CD4-positive, alpha-beta T cell treated with Interleukin-17A for 4 hours (primary cell): ENCODE data around the gene RBFOX2.
"Not testable (repeated sequence)": the region's sequence is repeated elsewhere in the genome, so short reads cannot be mapped to it uniquely, and the experiment has no call there.

Source experiments
- DNase-seq: peaks from one replicate; pipeline ENCODE4 v3.0.0-alpha.2; 2020; ENCODE audit warnings: mixed read lengths

RBFOX2 gene

DNA sequence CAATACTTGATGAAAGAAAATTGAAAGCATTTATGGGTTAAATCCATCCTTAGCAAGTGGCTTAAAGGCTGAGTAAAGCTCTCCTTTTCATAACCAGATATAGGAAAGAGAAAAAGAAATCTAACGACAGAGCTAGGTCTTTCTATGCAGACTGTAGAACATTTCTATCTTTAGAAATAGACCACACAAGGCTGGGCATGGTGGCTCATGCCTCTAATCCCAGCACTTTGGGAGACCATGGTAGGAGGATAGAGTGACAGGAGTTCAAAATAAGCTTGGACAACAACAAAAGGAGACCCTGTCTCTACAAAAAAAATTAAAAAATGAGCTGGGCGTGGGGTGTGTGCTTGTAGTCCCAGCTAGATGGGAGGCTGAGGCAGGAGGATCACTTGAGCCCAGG, 220.2 kb downstream of the RBFOX2 start:
- no peak for DNase-seq

DNA sequence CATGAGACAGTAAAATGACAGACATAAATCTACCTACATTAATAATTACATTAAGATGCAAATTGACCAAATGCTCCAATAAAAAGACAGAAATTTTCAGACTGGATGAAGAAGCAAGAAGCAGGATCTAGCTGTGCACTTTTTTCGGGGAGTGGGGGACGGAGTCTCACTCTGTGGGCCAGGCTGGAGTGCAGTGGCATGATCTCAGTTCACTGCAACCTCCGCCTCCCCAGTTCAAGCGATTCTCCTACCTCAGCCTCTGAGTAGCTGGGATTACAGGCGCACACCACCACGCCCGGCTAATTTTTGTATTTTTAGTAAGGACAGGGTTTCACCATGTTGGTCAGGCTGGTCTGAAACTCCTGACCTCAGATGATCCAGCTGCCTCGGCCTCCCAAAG, 222.0 kb downstream of the RBFOX2 start:
- DNase-seq = not testable (repeated sequence)

DNA sequence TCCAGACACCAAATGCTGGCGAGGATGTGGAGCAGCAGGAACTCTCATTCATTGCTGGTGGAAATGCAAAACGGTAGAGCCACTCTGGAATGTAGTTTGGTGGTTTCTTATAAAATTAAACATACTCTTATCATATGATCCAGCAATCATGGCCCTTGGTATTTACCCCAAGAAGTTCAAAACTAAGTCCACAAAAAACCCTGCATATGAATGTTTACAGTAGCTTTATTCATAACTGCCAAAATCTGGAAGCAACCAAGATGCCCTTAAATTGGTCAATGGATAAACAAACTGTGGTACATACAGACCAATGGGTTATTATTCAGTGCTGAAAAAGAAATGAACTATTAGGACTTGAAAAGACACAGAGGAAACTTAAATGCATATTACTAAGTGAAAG, 223.2 kb downstream of the RBFOX2 start:
- DNase-seq = no peak

DNA sequence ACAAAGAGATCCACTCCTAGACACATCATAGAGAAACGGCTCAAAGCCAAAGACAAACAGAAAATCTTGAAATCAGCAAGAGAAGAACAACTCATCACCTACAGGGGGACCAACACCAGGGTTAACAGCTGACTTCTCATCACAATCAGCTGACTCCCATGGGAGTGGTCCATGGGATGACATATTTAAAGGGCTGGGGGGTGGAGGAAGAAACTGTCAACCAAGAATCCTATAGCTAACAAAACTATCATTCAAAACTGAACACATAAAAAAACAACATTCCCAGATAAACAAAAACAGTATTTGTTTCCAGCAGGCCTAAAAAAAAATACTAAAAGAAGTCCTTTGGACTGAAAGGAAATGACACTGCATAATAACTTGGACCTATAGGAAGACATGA, 224.2 kb downstream of the RBFOX2 start:
- DNase-seq = no peak

DNA sequence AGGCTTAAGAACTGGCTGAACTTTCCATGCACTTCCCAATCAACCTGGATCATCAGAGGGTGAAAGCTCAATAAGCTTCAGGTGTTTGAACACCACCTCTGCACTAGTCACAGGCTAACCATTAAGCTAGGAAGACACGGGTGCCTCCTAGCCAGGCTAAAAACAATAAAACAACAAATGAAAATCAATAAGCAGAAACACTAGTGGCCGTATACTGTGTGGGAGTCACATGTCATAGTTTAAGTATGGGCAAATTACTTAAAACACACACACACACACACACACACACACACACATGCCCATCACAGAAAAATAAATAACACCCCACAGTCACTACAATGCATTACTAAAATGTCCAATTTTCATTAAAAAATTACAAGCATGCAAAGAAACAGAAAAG, 225.7 kb downstream of the RBFOX2 start:
- no peak for DNase-seq

DNA sequence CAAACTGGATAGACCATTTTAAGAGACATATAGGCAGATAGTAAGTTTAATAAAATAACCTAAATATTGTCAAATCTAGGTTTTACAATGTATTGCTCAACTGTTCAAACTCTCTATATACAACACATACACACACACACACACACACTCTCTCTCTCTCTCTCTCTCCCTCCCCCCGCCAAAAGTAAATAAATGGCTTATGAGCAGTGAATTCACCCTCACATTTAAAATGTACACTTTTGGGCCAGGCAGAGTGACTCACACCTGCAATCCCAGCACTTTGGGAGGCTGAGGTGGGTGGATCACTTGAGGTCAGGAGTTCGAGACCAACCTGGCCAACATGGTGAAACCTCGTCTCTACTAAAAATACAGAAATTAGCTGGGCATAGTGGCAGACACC, 227.3 kb downstream of the RBFOX2 start:
- not testable (repeated sequence) for DNase-seq

DNA sequence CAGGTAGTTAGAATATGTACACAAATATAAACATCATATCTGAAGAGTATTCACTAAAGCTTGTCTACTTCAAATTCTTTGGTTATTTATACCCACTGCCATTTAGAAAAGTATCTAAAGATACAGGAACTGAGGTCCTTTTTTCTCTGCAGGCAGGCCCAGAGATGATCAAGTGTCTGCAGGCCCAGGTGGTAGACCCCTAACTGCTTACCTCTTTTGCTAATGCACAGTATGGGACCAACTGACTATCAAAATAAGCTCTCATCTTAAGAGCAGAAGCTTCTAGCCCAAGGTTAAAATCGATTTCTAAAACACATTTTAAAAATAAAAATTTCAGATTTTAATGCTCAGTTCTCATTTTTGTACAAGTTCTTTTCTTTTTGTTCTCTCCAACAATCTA, 229.5 kb downstream of the RBFOX2 start:
- no peak for DNase-seq

DNA sequence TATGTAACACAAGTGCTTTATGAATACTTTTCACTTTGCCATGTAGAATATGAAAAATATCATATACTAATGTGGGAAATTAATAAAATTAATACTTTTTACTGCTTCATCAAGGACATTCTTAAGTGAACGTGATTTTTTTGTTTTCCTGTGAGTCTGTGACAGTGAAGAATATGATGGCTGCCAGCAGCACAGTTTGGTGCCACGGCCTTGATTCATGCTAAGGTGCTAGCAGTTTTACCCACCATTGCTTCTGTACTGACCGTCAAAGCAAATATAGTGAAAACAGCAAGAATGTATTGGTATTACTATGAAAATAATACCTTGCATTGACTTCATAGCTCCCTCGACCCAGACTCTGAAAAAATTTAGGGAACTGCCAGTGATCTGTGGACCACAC, 231.2 kb downstream of the RBFOX2 start:
- DNase-seq = no peak

DNA sequence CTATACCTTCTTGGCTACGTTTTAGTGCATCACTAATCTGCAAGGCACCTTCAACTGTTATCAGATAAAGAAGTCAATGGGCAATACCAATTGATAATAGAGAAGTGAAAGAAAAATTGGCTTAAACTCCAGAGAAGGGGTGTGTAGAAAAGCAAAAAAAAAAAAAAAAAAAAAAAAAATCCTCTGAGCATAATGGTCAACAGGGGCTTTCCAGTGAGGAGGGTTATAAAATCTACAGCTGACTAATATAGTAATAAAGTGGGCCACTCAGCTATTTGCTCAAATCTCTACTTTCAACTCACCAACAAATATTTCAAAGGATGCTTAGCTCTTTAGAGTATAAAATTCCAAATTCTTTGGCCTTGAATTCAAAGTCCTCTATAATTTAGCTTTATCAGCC, 233.1 kb downstream of the RBFOX2 start:
- no peak for DNase-seq

DNA sequence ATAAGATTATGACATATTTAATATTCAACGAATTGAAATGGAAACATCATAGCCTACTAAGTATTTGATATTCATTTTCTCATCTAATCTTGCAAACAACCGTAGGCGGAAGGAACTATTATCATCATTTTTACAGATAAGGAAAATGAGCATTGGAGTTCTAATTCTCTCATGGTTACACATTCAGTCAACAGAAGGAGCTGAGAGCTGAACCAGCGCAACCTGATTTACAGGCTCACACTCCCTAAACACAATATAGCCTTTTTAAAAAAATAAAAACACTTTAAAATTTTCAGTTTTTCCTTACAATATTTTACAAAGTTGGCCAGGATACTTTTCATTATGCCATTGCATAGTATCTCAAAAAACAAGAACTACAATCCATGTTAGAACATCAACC, 236.1 kb downstream of the RBFOX2 start:
- DNase-seq = no peak

DNA sequence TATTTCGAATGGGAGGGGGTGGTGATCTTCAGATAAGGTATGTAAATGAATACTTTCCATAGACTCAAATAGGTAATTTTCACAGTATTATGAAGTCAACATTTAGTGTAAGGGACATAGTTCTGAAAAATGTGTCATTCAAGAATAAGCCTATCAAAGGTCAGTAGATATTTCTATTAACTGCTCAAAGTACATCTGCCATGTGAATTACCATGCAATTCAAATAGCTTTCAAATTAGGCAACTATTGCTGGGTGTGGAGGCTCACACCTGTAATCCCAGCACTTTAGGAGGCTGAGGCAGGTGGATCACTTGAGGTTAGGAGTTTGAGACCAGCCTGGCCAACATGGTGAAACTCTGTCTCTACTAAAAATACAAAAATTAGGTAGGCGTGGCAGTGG, 236.8 kb downstream of the RBFOX2 start:
- not testable (repeated sequence) for DNase-seq

DNA sequence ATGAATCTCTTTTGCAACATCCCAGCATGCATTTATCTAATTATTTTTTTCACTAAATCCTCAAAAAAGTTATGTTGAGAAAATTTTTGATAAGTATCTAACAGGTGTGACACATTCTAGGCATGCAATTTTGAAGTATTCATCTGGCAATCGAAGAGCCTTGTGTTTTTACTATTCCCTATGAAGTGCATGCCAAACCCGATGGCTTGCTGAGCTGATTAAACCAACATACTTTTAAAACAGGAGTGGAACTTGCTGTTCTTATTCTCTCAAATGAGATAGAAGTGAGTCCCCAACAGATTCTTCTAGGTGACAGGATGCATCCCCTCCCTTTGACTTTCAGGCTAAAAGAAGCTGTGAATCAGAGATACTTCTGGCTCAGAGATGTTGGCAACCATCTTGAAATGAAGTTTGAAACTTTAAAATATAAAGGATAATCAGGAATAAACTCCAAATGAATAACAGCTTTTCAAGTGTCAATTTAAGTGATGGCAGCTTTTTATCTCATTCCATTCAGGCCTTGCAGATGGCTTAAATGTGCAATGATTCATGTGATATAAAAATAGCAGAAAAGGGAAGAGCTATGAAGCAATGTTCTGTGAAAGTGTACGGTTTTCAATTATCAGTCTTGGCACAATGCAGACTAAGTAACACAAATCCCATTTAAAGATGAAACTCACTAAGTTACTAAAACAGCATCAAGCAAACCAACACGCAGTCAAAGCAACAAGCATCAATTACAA, 243.3 kb downstream of the RBFOX2 start:
- DNase-seq = no peak

DNA sequence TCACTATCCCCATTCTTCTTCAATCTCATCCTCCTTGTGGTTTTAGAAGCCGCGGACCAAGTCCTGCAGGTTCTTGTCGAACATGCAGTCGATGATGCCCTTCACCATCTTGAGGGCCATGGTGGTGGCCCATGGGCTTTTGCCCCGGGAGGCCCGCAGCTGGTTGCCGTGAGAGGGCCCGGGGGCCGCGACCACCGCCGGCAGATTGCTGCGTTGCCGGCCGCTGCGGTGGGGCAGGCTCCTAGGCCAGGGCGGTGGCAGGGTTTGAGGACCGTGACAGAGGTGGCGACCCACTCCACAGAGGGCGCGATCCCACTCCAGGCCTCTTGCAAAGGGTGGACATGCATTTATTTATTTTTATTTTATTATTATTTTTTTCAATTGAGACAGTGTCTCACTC, 244.0 kb downstream of the RBFOX2 start:
- no peak for DNase-seq

DNA sequence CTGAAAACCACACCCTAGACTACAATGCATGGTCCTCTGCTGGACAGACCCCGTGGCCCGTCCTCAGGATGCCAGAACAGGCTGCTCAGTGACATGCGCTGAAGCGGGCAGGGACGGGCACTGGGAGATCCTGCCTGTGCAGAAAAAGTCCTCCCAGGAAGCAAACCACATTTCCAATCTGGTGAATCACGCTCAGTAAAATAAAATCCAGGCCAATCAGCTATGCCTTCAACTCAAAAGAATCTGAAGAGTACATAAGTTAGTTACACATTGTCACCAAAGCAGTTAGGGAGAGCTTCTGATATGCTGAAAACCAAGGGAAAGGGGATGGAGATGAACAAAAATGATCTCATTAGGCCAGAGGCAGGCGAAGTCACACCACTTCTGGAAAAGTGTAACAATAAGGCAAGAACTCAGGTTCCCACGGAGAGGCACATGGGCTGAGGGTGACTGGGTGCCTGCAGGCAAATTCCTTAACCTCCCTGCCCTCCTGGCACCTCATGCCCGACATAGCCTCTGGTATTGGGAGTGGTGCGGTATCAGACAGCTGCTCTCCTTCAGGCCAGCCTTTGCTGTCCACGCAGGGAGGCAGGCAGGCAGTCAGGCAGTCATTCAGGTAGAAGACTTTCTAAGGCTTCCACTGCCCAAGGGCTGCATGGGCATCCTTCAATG, 244.5 kb downstream of the RBFOX2 start:
- no peak for DNase-seq

DNA sequence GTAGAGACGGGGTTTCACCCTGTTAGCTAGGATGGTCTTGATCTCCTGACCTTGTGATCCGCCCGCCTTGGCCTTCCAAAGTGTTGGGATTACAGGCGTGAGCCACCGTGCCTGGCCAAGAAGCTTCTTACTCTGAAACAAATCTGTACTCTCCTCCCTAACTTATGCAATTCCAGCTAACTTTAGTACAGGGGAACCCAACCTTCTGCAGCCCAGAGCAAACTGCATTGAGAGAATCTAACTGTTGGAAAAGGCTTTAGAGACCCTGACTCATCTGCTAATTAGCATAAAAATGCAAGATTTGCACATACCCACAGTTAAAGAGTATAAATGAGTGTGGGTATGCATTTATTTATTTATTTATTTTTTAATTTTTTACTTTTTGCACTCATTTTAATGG, 246.1 kb downstream of the RBFOX2 start:
- DNase-seq = no peak

DNA sequence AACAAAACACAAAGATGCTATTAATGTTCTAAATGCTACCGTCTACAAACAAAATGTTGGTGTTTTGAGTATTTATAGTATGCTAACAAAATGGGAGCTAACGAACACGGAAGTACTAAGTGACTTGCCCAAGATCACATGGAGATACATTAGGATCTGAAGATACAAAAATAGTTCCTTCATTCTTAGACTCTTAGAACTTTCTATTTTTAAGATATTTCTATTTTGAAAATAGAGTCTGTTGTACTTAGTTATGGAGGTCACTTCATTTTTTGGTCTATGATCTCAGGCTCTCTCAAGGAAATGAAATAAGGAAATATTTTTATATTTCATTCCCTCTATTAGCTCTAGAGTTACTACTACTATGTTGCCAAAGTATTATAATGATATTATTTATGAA, 246.7 kb downstream of the RBFOX2 start:
- DNase-seq = no peak

DNA sequence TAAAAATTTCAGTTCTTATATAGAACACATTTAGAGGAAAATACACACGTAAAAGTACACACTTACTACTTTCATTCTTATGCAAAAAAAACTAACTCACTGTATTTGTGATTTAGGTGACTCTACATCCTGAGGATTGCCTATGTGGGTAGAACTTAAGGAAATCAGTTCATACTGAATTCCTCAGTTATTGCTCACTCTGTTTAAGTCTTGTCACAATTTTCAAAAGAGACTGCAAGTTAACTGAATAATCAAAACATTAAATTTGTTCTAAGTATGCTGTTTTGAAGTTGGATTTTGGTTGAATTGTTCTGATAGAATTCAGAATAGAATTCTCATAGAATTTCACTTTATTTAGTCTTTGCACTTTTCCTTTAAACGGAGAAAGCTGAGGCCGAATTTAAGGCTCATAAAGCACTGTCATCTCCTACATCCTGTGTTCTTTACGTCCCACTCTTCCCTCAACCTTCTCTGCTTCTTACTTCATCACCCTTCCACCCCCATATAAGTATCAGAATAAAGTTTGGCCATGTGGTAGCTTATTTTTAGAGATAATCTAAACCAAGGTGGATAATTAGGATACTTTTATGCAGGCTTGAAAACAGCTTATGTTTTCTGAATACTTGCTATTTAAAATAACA, 251.2 kb downstream of the RBFOX2 start:
- no peak for DNase-seq

DNA sequence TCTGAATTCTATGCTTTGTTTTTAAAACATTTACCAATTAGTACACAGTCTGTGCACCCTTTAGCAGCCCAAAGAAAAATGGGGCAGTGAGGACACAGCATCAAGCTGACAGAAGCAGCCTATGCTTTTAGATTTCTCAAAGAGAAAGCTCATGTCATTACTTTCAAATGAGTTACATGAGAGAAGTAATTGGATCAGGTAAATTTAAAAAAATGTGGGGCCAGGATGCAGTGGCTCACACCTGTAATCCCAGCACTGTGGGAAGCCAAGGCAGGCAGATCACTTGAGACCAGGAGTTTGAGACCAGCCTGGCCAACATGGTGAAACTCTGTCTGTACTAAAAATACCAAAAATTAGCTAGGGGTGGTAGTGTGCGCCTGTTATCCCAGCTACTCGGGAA, 253.3 kb downstream of the RBFOX2 start:
- DNase-seq = no peak

DNA sequence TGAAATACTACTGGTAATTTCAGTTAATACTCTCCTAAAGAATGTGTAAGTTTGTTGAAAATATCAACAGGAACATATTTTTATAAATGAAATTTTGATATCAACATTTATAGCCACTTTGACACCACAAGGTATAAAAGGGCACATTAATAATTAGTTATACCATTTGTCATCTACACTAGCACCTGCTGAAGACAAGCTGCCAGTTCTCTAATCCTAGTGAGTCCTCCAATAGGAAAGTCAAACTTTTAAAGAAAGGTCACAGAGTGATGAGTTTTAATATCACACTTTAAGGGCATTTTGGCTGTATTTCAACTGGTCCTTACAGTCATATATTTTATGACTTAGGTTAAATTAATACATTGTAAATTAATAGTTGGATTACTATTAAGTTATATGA, 258.6 kb downstream of the RBFOX2 start:
- no peak for DNase-seq

DNA sequence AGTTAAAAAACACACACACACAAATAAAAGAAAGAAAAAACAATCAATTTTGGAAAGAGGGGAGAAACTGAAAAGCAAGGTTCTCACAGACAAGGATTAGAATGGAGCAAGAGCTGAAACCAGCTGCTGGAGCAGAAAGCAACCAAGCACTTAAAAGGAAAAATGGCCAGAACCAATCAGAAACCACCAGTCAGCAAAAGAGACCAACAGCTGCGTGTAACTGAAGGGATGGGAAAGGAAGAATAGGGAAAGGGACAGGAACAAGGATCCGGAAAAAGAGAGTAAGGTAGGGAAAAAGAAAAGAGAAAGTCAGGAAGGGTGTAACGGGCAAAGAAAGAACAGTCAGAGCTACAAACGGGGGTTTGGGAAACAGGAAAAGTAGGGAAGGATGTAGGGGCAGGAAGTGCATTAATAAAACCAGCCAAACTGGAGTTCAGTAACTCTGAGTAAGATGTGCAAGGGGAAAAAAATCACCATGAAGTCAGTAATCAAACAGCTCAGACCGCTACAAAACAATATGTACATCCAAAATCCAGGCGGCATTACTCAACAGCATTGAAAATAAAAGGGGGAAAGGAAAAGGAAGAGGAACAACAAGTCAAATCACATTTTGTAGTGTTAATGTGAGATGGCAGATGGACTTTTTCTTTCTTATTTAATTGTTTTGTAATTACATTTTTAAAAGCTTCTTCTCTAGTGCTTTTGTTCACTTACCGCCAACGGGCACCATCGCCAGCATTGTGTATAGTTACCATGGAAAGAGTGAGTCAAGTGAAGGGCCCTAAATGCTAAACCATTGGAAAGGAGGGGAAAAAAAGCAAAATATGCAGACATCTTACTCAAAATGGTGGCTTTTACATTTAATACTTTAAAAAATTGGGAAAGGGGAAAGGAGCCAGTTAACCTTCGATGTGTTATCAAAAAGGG, 261.7 kb downstream of the RBFOX2 start:
- DNase-seq = no peak

DNA sequence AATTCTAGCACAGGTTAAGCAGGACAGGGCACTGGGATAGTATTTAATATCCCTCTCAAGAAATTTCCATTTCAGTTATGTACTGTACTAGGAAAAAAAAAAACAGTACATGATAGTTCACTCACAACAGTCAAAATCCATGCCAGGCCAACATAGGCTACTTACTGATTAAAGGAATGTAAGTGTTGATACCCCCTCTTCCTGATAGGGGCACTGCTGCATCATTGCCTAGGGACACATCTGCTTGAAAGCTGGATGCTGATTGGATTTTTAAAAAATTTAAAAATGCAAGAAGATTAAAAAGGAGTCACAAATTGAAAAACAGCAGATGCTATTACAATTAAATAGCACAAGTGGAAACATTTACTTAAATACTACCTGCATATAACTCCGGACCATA, 267.6 kb downstream of the RBFOX2 start:
- no peak for DNase-seq

DNA sequence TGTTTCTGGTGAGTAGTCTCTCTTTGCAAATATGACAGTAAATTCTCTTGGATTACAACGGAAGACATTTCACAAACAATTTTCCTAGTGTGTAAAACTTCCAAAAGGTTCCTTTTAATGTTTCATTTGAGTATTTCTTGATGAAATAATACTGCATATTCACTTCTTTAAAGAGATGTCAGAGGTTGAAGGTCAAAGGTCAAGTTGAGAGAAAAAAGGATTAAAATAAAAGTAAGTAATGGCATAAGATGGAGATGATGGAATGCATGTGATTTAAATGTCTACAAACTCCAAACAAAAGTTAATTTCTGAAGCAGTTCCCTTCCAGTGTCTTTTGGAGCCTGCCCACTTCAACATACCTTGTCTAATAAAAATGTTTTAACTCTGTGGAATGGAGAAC, 270.2 kb downstream of the RBFOX2 start:
- DNase-seq = no peak

DNA sequence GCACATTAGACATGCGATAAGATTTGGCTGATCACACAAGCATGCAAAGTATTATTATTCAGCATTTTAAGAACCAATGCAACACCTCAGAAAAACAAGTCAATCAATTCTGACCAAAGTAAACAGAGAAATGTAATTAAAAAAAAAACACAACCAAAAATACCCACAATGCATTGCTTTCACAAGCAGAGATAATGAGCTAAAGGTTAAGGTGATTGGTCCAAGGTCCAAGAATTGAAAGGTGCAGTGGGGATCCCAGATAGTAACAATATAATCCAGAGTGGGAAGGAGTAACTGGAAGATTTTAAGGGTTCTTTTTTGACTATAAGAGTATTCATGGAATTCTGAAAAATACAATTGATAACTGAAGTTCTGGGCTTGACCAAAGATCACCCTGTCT, 271.9 kb downstream of the RBFOX2 start:
- DNase-seq = no peak
